Ishikawa (cell line): Measurements from ENCODE around the gene SYNE1.

ENCODE experiments used
- CEBPB ChIP-seq: IDR thresholded peaks from 2 replicates; pipeline ENCODE4 v1.6.1; 2012
- CREB1 ChIP-seq: IDR thresholded peaks from 2 replicates; pipeline ENCODE4 v1.6.1; 2012; ENCODE audit warnings: low read depth
- EP300 ChIP-seq: IDR thresholded peaks from 2 replicates; pipeline ENCODE4 v1.6.1; 2012; ENCODE audit warnings: borderline replicate concordance
- FOXM1 ChIP-seq: IDR thresholded peaks from 2 replicates; pipeline ENCODE4 v1.6.1; 2012; ENCODE audit warnings: low read depth, borderline replicate concordance
- NFIC ChIP-seq: IDR thresholded peaks from 2 replicates; pipeline ENCODE4 v1.6.1; 2012
- RAD21 ChIP-seq: IDR thresholded peaks from 2 replicates; pipeline ENCODE4 v1.6.1; 2012; ENCODE audit warnings: low read depth
- REST ChIP-seq: IDR thresholded peaks from 2 replicates; pipeline ENCODE4 v1.6.1; 2012; ENCODE audit warnings: low read depth, mild to moderate bottlenecking
- TAF1 ChIP-seq: IDR thresholded peaks from 2 replicates; pipeline ENCODE4 v1.6.1; 2012; ENCODE audit warnings: low read depth, mild to moderate bottlenecking
- TCF12 ChIP-seq: IDR thresholded peaks from 2 replicates; pipeline ENCODE4 v1.6.1; 2012; ENCODE audit warnings: low read depth
- TEAD4 ChIP-seq: IDR thresholded peaks from 2 replicates; pipeline ENCODE4 v1.6.1; 2012
- USF1 ChIP-seq: IDR thresholded peaks from 2 replicates; pipeline ENCODE4 v1.6.1; 2012
- YY1 ChIP-seq: IDR thresholded peaks from 2 replicates; pipeline ENCODE4 v1.6.1; 2012; ENCODE audit warnings: low read depth
- ZBTB7A ChIP-seq: IDR thresholded peaks from 2 replicates; pipeline ENCODE4 v1.6.1; 2012; ENCODE audit warnings: low read depth
- TF ChIP-seq, protein P1 (sequence below): IDR thresholded peaks from 2 replicates; pipeline ENCODE4 v1.6.1; 2012

DNA sequence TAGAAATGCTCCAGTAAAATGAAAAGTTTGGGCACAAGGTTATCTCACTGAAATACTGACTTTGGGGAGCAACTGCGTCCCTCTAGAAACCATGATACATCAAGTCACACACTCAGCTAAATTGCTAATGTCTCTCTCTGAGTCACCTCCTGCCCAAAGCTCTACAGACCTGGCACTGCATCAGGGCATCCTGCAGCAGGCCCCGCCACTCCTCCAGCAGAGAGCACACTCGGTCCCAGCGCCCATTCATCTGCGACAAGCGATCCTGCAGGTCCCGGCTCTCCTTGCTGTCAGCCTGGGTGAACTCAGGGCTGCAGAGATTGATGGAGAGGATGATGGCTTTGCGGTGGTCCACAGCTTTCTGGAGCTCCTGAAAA is 500.7 kb downstream of the SYNE1 start:
- no peak for TF ChIP-seq EP300
- TF ChIP-seq, protein P1, sequence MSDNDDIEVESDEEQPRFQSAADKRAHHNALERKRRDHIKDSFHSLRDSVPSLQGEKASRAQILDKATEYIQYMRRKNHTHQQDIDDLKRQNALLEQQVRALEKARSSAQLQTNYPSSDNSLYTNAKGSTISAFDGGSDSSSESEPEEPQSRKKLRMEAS, result no peak
- no peak for TF ChIP-seq REST
- TF ChIP-seq CREB1, result no peak
- no peak for TF ChIP-seq TAF1
- TF ChIP-seq ZBTB7A, result no peak
- TF ChIP-seq RAD21, result no peak
- TF ChIP-seq FOXM1, result no peak
- no peak for TF ChIP-seq NFIC
- no peak for TF ChIP-seq YY1
- no peak for TF ChIP-seq USF1
- TF ChIP-seq TCF12, result no peak
- no peak for TF ChIP-seq TEAD4
- TF ChIP-seq CEBPB, result no peak
